WTC11 (cell line): ENCODE data around the gene MRPS18A. TPM values are rescaled to one million over a fixed set of nuclear protein-coding genes. Genes with fewer than 3 reads are reported as not detected.

Source experiments
- ETV6 ChIP-seq: sonication (generic); formaldehyde crosslinking; IDR thresholded peaks from 2 replicates; pipeline ENCODE4 v1.8.1; 2022; ENCODE audit warnings: mild to moderate bottlenecking, missing genetic modification reagents
- FOXP1 ChIP-seq: sonication (generic); formaldehyde crosslinking; IDR thresholded peaks from 2 replicates; pipeline ENCODE4 v1.8.0; 2022; ENCODE audit warnings: missing genetic modification reagents, mild to moderate bottlenecking, moderate library complexity, borderline replicate concordance
- HMGA2 ChIP-seq: fragments of 250-450 bp; sonication (Bioruptor Pico); IDR thresholded peaks from 2 replicates; pipeline ENCODE4 v1.4.0; 2021; ENCODE audit warnings: mild to moderate bottlenecking, moderate library complexity
- KAT7 ChIP-seq: sonication (generic); formaldehyde crosslinking; IDR thresholded peaks from 2 replicates; pipeline ENCODE4 v1.8.1; 2023; ENCODE audit warnings: missing genetic modification reagents, mild to moderate bottlenecking, borderline replicate concordance
- NFATC4 ChIP-seq: fragments of 250-450 bp; sonication (Bioruptor Pico); IDR thresholded peaks from 2 replicates; pipeline ENCODE4 v1.9.0; 2021; ENCODE audit warnings: mild to moderate bottlenecking
- TEAD4 ChIP-seq: sonication (generic); formaldehyde crosslinking; IDR thresholded peaks from 2 replicates; pipeline ENCODE4 v1.8.0; 2022; ENCODE audit warnings: mild to moderate bottlenecking, missing genetic modification reagents
- ZNF263 ChIP-seq: sonication (generic); formaldehyde crosslinking; IDR thresholded peaks from 2 replicates; pipeline ENCODE4 v1.8.1; 2022; ENCODE audit warnings: low read depth, mild to moderate bottlenecking, moderate library complexity, missing genetic modification reagents
- ZNF317 ChIP-seq: sonication (generic); formaldehyde crosslinking; IDR thresholded peaks from 2 replicates; pipeline ENCODE4 v1.8.1; 2023; ENCODE audit warnings: low read depth, mild to moderate bottlenecking, moderate library complexity, missing genetic modification reagents, borderline replicate concordance
- ZNF416 ChIP-seq: fragments of 250-450 bp; sonication (Bioruptor Pico); IDR thresholded peaks from 2 replicates; pipeline ENCODE4 v1.9.0; 2021; ENCODE audit warnings: mild to moderate bottlenecking, inconsistent platforms
- total RNA-seq: library from RNA; stranded (reverse); gene quantifications from 3 replicates; pipeline ENCODE4 v1.2.3, GENCODE V29; 2021
- TF ChIP-seq, protein P1 (sequence below): fragments of 250-450 bp; sonication (Bioruptor Pico); IDR thresholded peaks from 2 replicates; pipeline ENCODE4 v1.9.0; 2021; ENCODE audit warnings: moderate library complexity, mild to moderate bottlenecking, inconsistent platforms, borderline replicate concordance
- TF ChIP-seq, protein P2 (sequence below): fragments of 250-450 bp; sonication (Bioruptor Pico); IDR thresholded peaks from 2 replicates; pipeline ENCODE4 v1.9.0; 2021; ENCODE audit warnings: mild to moderate bottlenecking, borderline replicate concordance
- TF ChIP-seq, protein P3 (sequence below): sonication (generic); formaldehyde crosslinking; IDR thresholded peaks from 2 replicates; pipeline ENCODE4 v1.8.1; 2022; ENCODE audit warnings: missing genetic modification reagents, borderline replicate concordance
- TF ChIP-seq, protein P4 (sequence below): sonication (generic); formaldehyde crosslinking; IDR thresholded peaks from 2 replicates; pipeline ENCODE4 v1.8.1; 2023; ENCODE audit warnings: mild to moderate bottlenecking, missing genetic modification reagents, borderline replicate concordance
- TF ChIP-seq, protein P5 (sequence below): sonication (generic); formaldehyde crosslinking; IDR thresholded peaks from 2 replicates; pipeline ENCODE4 v1.8.0; 2023; ENCODE audit warnings: missing genetic modification reagents
- TF ChIP-seq, protein P6 (sequence below): sonication (generic); formaldehyde crosslinking; IDR thresholded peaks from 2 replicates; pipeline ENCODE4 v1.8.0; 2022; ENCODE audit warnings: missing genetic modification reagents
- TF ChIP-seq, protein P7 (sequence below): fragments of 250-450 bp; sonication (Bioruptor Pico); IDR thresholded peaks from 2 replicates; pipeline ENCODE4 v1.9.0; 2021; ENCODE audit warnings: mild to moderate bottlenecking

MRPS18A gene
- total RNA-seq, 1 experiment from 2014 or later: 61.6 TPM

DNA sequence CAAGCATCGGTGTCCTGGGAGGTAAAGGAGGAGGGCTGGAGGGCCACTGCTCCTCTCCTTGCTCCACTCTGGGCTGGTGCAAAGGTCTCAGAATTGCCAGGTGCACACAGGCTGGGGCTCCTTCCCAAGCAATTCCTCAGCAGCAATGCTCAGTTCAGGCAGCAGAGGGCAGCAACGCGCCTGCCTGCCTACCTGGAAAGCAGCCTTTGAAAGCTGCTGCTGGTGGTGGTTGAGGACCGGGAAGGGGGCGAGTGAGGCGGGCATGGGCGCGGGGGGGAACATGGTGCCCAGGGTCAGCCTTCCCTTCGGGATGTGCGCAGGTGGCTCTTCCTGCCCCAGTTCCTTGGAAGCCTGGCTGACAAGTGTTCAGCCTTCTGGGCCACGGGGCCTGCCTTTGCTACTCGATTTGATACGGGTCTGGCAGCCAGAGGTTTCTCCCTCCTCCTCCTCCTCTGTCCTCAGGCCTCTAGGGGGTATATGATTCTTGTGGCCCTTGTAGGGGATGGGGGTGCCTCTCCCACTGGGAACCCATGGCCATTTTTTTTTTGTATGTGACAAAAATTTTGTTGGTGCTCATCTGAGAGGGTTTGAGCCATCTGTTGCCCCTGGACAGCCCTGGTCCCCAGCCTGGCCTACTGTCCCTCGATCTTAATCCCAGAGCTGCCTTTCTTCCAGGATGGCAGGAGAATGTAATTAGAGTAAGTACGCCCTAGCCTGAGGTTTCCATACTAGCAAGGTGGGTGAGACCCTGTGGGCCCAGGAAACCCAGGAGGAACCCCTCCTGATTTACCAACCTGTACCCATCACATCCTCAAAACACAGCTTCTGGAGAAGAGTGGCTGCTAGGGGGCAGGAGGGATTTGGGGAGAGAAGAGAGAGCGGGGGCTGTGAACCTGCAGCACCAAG lies 20.1 kb downstream of the MRPS18A start (continued):
- TF ChIP-seq NFATC4 (CRISPR knock-in tag): peak; percentile 34; the same call in 1 of the 2 replicates
- TF ChIP-seq ZNF317: no peak
- TF ChIP-seq, protein P1, sequence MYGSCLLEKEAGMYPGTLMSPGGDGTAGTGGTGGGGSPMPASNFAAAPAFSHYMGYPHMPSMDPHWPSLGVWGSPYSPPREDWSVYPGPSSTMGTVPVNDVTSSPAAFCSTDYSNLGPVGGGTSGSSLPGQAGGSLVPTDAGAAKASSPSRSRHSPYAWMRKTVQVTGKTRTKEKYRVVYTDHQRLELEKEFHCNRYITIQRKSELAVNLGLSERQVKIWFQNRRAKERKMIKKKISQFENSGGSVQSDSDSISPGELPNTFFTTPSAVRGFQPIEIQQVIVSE (CRISPR knock-in tag): no peak
- TF ChIP-seq HMGA2 (CRISPR knock-in tag): 0 out of 2 replicates have a peak, but pooled peaks have one; percentile 3
- TF ChIP-seq, protein P2, sequence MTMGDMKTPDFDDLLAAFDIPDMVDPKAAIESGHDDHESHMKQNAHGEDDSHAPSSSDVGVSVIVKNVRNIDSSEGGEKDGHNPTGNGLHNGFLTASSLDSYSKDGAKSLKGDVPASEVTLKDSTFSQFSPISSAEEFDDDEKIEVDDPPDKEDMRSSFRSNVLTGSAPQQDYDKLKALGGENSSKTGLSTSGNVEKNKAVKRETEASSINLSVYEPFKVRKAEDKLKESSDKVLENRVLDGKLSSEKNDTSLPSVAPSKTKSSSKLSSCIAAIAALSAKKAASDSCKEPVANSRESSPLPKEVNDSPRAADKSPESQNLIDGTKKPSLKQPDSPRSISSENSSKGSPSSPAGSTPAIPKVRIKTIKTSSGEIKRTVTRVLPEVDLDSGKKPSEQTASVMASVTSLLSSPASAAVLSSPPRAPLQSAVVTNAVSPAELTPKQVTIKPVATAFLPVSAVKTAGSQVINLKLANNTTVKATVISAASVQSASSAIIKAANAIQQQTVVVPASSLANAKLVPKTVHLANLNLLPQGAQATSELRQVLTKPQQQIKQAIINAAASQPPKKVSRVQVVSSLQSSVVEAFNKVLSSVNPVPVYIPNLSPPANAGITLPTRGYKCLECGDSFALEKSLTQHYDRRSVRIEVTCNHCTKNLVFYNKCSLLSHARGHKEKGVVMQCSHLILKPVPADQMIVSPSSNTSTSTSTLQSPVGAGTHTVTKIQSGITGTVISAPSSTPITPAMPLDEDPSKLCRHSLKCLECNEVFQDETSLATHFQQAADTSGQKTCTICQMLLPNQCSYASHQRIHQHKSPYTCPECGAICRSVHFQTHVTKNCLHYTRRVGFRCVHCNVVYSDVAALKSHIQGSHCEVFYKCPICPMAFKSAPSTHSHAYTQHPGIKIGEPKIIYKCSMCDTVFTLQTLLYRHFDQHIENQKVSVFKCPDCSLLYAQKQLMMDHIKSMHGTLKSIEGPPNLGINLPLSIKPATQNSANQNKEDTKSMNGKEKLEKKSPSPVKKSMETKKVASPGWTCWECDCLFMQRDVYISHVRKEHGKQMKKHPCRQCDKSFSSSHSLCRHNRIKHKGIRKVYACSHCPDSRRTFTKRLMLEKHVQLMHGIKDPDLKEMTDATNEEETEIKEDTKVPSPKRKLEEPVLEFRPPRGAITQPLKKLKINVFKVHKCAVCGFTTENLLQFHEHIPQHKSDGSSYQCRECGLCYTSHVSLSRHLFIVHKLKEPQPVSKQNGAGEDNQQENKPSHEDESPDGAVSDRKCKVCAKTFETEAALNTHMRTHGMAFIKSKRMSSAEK (CRISPR knock-in tag): 0 out of 2 replicates have a peak, but pooled peaks have one; percentile 72
- TF ChIP-seq TEAD4 (CRISPR knock-in tag): no peak
- TF ChIP-seq ETV6 (CRISPR knock-in tag): 0 out of 2 replicates have a peak, but pooled peaks have one; percentile 16
- no peak for TF ChIP-seq KAT7
- TF ChIP-seq ZNF263 (CRISPR knock-in tag): peak; percentile 50; the same call in 1 of the 2 replicates
- TF ChIP-seq, protein P3, sequence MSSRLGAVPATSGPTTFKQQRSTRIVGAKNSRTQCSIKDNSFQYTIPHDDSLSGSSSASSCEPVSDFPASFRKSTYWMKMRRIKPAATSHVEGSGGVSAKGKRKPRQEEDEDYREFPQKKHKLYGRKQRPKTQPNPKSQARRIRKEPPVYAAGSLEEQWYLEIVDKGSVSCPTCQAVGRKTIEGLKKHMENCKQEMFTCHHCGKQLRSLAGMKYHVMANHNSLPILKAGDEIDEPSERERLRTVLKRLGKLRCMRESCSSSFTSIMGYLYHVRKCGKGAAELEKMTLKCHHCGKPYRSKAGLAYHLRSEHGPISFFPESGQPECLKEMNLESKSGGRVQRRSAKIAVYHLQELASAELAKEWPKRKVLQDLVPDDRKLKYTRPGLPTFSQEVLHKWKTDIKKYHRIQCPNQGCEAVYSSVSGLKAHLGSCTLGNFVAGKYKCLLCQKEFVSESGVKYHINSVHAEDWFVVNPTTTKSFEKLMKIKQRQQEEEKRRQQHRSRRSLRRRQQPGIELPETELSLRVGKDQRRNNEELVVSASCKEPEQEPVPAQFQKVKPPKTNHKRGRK (CRISPR knock-in tag): no peak
- TF ChIP-seq FOXP1: no peak
- TF ChIP-seq, protein P4, sequence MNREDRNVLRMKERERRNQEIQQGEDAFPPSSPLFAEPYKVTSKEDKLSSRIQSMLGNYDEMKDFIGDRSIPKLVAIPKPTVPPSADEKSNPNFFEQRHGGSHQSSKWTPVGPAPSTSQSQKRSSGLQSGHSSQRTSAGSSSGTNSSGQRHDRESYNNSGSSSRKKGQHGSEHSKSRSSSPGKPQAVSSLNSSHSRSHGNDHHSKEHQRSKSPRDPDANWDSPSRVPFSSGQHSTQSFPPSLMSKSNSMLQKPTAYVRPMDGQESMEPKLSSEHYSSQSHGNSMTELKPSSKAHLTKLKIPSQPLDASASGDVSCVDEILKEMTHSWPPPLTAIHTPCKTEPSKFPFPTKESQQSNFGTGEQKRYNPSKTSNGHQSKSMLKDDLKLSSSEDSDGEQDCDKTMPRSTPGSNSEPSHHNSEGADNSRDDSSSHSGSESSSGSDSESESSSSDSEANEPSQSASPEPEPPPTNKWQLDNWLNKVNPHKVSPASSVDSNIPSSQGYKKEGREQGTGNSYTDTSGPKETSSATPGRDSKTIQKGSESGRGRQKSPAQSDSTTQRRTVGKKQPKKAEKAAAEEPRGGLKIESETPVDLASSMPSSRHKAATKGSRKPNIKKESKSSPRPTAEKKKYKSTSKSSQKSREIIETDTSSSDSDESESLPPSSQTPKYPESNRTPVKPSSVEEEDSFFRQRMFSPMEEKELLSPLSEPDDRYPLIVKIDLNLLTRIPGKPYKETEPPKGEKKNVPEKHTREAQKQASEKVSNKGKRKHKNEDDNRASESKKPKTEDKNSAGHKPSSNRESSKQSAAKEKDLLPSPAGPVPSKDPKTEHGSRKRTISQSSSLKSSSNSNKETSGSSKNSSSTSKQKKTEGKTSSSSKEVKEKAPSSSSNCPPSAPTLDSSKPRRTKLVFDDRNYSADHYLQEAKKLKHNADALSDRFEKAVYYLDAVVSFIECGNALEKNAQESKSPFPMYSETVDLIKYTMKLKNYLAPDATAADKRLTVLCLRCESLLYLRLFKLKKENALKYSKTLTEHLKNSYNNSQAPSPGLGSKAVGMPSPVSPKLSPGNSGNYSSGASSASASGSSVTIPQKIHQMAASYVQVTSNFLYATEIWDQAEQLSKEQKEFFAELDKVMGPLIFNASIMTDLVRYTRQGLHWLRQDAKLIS (CRISPR knock-in tag): no peak
- TF ChIP-seq, protein P5, sequence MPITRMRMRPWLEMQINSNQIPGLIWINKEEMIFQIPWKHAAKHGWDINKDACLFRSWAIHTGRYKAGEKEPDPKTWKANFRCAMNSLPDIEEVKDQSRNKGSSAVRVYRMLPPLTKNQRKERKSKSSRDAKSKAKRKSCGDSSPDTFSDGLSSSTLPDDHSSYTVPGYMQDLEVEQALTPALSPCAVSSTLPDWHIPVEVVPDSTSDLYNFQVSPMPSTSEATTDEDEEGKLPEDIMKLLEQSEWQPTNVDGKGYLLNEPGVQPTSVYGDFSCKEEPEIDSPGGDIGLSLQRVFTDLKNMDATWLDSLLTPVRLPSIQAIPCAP (CRISPR knock-in tag): no peak
- TF ChIP-seq, protein P6, sequence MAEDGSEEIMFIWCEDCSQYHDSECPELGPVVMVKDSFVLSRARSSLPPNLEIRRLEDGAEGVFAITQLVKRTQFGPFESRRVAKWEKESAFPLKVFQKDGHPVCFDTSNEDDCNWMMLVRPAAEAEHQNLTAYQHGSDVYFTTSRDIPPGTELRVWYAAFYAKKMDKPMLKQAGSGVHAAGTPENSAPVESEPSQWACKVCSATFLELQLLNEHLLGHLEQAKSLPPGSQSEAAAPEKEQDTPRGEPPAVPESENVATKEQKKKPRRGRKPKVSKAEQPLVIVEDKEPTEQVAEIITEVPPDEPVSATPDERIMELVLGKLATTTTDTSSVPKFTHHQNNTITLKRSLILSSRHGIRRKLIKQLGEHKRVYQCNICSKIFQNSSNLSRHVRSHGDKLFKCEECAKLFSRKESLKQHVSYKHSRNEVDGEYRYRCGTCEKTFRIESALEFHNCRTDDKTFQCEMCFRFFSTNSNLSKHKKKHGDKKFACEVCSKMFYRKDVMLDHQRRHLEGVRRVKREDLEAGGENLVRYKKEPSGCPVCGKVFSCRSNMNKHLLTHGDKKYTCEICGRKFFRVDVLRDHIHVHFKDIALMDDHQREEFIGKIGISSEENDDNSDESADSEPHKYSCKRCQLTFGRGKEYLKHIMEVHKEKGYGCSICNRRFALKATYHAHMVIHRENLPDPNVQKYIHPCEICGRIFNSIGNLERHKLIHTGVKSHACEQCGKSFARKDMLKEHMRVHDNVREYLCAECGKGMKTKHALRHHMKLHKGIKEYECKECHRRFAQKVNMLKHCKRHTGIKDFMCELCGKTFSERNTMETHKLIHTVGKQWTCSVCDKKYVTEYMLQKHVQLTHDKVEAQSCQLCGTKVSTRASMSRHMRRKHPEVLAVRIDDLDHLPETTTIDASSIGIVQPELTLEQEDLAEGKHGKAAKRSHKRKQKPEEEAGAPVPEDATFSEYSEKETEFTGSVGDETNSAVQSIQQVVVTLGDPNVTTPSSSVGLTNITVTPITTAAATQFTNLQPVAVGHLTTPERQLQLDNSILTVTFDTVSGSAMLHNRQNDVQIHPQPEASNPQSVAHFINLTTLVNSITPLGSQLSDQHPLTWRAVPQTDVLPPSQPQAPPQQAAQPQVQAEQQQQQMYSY: no peak
- TF ChIP-seq, protein P7, sequence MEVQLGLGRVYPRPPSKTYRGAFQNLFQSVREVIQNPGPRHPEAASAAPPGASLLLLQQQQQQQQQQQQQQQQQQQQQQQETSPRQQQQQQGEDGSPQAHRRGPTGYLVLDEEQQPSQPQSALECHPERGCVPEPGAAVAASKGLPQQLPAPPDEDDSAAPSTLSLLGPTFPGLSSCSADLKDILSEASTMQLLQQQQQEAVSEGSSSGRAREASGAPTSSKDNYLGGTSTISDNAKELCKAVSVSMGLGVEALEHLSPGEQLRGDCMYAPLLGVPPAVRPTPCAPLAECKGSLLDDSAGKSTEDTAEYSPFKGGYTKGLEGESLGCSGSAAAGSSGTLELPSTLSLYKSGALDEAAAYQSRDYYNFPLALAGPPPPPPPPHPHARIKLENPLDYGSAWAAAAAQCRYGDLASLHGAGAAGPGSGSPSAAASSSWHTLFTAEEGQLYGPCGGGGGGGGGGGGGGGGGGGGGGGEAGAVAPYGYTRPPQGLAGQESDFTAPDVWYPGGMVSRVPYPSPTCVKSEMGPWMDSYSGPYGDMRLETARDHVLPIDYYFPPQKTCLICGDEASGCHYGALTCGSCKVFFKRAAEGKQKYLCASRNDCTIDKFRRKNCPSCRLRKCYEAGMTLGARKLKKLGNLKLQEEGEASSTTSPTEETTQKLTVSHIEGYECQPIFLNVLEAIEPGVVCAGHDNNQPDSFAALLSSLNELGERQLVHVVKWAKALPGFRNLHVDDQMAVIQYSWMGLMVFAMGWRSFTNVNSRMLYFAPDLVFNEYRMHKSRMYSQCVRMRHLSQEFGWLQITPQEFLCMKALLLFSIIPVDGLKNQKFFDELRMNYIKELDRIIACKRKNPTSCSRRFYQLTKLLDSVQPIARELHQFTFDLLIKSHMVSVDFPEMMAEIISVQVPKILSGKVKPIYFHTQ (CRISPR knock-in tag): 0 out of 2 replicates have a peak, but pooled peaks have one; percentile 50
- peak; percentile 60; the same call in 1 of the 2 replicates for TF ChIP-seq ZNF416 (CRISPR knock-in tag)
